Left ventricle myocardium inferior (tissue), 1 donor: ENCODE data around the gene CDKN2A. TPM values are rescaled to one million over a fixed set of nuclear protein-coding genes. Genes with fewer than 3 reads are reported as not detected.

Experiments
- DNase-seq: peaks from one replicate; pipeline ENCODE4 v3.0.0-alpha.2; 2020
- H3K27ac ChIP-seq: fragments of 200-600 bp; replicated peaks from 2 replicates; pipeline ENCODE4 v1.8.0; 2021
- H3K27me3 ChIP-seq: fragments of 200-600 bp; 2 replicates; pipeline ENCODE4 v1.8.0; 2021; ENCODE audit warnings: low read depth
- H3K36me3 ChIP-seq: fragments of 200-600 bp; 2 replicates; pipeline ENCODE4 v1.8.0; 2021
- H3K4me1 ChIP-seq: fragments of 200-600 bp; 2 replicates; pipeline ENCODE4 v1.8.0; 2021
- H3K4me3 ChIP-seq: fragments of 200-600 bp; 2 replicates; pipeline ENCODE4 v1.8.0; 2021; ENCODE audit warnings: mild to moderate bottlenecking, moderate library complexity
- H3K9me3 ChIP-seq: fragments of 200-600 bp; replicated peaks from 2 replicates; pipeline ENCODE4 v1.8.0; 2021
- intact Hi-C: fragments of 100-400 bp; cut with micrococcal nuclease; formaldehyde crosslinking; loops from one replicate; pipeline ENCODE4 v1.11.0; 2022
- total RNA-seq: library from RNA; stranded (reverse); fragmentation: NEBNext Ultra II Directional; extraction: Animal tissue kit (Norgen Biotek cat#: 25700); gene quantifications from one replicate; pipeline ENCODE4 v1.2.1, GENCODE V29; 2021
- TF ChIP-seq, protein P1 (sequence below): fragments of 200-600 bp; IDR thresholded peaks from 2 replicates; pipeline ENCODE4 v1.8.0; 2021; ENCODE audit warnings: antibody characterized with exemption, mild to moderate bottlenecking, borderline replicate concordance
- donor health status: DM: no; HTN: yes; CAD: no; lungs with severe emphysema.

CDKN2A gene
- total RNA-seq, 1 donor from 2014 or later = 0.30 TPM

DNA sequence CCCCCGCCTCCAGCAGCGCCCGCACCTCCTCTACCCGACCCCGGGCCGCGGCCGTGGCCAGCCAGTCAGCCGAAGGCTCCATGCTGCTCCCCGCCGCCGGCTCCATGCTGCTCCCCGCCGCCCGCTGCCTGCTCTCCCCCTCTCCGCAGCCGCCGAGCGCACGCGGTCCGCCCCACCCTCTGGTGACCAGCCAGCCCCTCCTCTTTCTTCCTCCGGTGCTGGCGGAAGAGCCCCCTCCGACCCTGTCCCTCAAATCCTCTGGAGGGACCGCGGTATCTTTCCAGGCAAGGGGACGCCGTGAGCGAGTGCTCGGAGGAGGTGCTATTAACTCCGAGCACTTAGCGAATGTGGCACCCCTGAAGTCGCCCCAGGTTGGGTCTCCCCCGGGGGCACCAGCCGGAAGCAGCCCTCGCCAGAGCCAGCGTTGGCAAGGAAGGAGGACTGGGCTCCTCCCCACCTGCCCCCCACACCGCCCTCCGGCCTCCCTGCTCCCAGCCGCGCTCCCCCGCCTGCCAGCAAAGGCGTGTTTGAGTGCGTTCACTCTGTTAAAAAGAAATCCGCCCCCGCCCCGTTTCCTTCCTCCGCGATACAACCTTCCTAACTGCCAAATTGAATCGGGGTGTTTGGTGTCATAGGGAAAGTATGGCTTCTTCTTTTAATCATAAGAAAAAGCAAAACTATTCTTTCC, 19.3 kb downstream of the CDKN2A start:
- Histone ChIP-seq H3K9me3 (no peaks in the 10 kb centered on the region), H3K36me3 (no peaks in the 10 kb centered on the region), H3K4me1 (peaks cover 23% of the 10 kb centered on the region), H3K27ac (no peak overlapping the region), H3K27me3 (peaks cover 100% of the 10 kb centered on the region), H3K4me3 (peak overlapping the region; percentile 63)
- no peak for DNase-seq
- TF ChIP-seq, protein P1, sequence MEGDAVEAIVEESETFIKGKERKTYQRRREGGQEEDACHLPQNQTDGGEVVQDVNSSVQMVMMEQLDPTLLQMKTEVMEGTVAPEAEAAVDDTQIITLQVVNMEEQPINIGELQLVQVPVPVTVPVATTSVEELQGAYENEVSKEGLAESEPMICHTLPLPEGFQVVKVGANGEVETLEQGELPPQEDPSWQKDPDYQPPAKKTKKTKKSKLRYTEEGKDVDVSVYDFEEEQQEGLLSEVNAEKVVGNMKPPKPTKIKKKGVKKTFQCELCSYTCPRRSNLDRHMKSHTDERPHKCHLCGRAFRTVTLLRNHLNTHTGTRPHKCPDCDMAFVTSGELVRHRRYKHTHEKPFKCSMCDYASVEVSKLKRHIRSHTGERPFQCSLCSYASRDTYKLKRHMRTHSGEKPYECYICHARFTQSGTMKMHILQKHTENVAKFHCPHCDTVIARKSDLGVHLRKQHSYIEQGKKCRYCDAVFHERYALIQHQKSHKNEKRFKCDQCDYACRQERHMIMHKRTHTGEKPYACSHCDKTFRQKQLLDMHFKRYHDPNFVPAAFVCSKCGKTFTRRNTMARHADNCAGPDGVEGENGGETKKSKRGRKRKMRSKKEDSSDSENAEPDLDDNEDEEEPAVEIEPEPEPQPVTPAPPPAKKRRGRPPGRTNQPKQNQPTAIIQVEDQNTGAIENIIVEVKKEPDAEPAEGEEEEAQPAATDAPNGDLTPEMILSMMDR = no peak
- intact Hi-C loops = no loop called here

DNA sequence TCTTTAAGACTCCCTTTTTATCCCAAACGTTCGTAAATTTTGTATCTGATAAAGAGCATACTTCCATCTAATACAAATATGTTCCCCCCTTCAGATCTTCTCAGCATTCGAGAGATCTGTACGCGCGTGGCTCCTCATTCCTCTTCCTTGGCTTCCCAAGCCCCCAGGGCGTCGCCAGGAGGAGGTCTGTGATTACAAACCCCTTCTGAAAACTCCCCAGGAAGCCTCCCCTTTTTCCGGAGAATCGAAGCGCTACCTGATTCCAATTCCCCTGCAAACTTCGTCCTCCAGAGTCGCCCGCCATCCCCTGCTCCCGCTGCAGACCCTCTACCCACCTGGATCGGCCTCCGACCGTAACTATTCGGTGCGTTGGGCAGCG, 19.9 kb downstream of the CDKN2A start:
- peaks cover 23% of the 10 kb centered on the region for H3K4me1 ChIP-seq
- H3K9me3 ChIP-seq = no peaks in the 10 kb centered on the region
- DNase-seq = no peak
- peak overlapping the region; percentile 63 for H3K4me3 ChIP-seq
- TF ChIP-seq, protein P1 = no peak
- H3K36me3 ChIP-seq = no peaks in the 10 kb centered on the region
- H3K27me3 ChIP-seq = peaks cover 100% of the 10 kb centered on the region
- intact Hi-C loops = no loop called here
- H3K27ac ChIP-seq = no peak overlapping the region

DNA sequence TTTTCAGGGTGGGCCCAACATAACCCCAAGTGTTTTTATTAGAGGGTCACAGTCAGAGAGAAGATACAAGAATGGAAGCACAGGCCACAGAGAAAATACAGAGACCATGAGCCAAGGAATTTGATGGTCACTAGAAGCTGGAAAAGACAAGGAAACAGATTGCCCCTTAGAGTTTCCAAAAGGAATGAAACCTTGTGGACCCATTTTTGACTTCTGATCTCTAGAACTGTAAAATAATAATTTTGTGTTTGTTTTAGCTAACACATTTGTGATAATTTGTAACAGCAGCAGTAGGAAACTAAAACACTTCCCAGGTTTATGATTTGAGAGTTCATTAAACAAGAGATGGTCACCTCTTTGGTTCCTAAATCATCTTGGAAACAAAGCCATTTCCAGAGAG, 21.8 kb downstream of the CDKN2A start:
- Histone ChIP-seq H3K36me3 (no peaks in the 10 kb centered on the region), H3K4me1 (peaks cover 36% of the 10 kb centered on the region), H3K27ac (no peak overlapping the region), H3K9me3 (no peaks in the 10 kb centered on the region), H3K27me3 (peaks cover 100% of the 10 kb centered on the region), H3K4me3 (no peak overlapping the region)
- DNase-seq = no peak
- TF ChIP-seq, protein P1 = no peak
- intact Hi-C loops = no loop called here

DNA sequence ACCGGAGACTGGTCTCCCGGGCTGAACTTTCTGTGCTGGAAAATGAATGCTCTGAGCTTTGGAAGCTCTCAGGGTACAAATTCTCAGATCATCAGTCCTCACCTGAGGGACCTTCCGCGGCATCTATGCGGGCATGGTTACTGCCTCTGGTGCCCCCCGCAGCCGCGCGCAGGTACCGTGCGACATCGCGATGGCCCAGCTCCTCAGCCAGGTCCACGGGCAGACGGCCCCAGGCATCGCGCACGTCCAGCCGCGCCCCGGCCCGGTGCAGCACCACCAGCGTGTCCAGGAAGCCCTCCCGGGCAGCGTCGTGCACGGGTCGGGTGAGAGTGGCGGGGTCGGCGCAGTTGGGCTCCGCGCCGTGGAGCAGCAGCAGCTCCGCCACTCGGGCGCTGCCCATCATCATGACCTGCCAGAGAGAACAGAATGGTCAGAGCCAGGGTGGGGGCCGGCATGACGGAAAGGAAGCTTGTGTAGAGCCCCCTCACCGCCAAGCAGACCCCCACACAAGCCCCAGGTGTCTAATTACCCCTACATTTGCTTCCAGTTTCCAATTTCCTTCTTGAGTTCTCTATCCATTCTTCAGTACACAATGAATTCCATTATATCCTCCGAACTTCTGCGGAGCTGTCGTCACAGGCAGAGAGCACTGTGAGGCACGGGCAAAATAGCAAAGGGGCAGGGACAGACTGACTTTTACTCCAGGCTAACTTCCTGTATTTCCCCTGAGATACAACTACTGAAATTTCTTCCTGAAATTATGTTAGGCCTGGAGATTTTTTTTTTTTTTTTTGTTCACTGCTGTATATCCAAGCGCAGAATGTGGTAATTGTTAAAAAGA, 23.2 kb downstream of the CDKN2A start:
- Histone ChIP-seq H3K27ac (no peak overlapping the region), H3K4me1 (peaks cover 37% of the 10 kb centered on the region), H3K4me3 (no peak overlapping the region), H3K9me3 (no peaks in the 10 kb centered on the region), H3K36me3 (no peaks in the 10 kb centered on the region), H3K27me3 (peaks cover 100% of the 10 kb centered on the region)
- no peak for DNase-seq
- TF ChIP-seq, protein P1 = no peak
- intact Hi-C loops = no loop called here

DNA sequence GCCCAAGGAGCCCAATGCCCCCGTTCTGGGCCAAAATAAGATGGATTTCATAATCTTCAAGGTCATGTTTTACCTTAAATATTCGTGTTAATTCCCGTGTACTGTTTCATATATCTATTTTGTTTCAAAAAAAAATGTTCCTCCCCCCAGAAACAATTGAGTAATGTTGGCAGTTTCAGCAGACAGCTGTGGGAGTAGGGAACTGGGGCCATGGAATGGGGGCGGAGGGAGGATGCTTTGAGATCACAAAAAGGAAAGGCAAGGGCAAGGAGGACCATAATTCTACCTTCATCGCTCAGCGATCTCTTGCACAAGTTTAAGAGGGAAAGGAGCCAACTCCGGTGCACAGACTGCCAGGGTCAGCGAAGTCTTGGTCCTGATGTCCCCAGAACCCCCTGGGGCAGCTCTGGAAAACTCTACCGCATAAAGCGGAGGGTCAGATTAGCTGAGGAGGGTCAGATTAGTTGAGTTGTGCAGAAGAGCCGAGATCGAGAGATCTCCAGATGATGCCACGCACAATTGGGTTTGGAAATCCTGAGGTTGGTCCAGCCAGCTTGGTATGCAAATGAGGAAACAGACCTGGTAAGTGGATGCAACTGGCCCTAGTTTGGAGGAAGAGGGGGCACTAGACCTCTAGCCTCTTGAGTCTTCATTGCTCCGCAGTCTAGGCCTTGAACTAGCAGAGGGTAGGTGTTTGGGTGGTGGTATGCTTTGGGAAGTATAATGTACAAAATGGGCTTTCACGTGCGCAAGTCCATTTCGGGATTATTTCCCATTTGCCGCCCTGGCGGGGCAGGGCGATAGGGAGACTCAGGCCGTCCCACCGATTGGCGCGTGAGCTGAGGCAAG, 24.0 kb downstream of the CDKN2A start:
- TF ChIP-seq, protein P1 = no peak
- DNase-seq = no peak
- Histone ChIP-seq H3K27me3 (peaks cover 100% of the 10 kb centered on the region), H3K36me3 (no peaks in the 10 kb centered on the region), H3K27ac (no peak overlapping the region), H3K4me3 (no peak overlapping the region), H3K4me1 (peaks cover 40% of the 10 kb centered on the region), H3K9me3 (no peaks in the 10 kb centered on the region)
- intact Hi-C loops = no loop called here
